Coronary artery (tissue), 2 donors: ENCODE measurements around the gene SLC44A3.

Experiments
- DNase-seq: peaks from one replicate; pipeline ENCODE4 v3.0.0-alpha.2; 2017; ENCODE audit warnings: low spot score
- H3K27ac ChIP-seq, 2 donors: fragments of 200-600 bp; sonication (generic); one replicate each; pipeline ENCODE4 v1.5.1; 2016 to 2019
- H3K4me3 ChIP-seq: fragments of 200-600 bp; sonication (generic); 2 replicates; pipeline ENCODE4 v1.5.1; 2016; ENCODE audit warnings: mild to moderate bottlenecking, moderate library complexity
- TF ChIP-seq, protein P1 (sequence below): fragments of 200-600 bp; sonication (generic); IDR thresholded peaks from one replicate; pipeline ENCODE4 v1.5.1; 2019; ENCODE audit warnings: antibody characterized with exemption

SLC44A3 gene

DNA sequence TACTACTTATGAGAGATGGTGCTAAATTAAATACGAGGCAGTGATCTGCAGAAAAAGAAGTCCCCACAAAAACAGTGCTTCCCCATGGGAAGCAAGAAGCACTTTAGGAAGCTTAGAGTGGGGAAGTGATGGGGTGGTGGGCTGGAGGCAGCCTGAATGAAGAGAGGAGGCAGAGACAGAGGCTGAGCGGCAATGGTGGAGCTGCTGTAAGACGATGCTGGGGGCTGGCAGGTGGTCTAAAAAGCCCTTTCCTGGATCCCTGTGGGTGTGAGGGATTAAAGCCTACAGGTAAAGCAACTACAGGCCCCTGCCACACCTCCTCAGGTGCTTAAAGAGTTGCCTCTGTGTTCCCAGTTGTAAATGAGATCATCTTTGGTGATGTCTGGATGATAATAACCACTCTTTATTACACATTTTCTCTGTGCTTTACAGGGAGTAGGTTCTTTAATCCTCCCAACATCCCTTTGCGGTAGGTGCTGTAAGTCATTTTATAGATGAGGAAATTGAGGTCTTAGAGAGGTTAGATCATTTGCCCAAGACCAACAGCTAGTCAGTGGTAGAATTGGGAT lies 67.5 kb downstream of the SLC44A3 start:
- TF ChIP-seq, protein P1, sequence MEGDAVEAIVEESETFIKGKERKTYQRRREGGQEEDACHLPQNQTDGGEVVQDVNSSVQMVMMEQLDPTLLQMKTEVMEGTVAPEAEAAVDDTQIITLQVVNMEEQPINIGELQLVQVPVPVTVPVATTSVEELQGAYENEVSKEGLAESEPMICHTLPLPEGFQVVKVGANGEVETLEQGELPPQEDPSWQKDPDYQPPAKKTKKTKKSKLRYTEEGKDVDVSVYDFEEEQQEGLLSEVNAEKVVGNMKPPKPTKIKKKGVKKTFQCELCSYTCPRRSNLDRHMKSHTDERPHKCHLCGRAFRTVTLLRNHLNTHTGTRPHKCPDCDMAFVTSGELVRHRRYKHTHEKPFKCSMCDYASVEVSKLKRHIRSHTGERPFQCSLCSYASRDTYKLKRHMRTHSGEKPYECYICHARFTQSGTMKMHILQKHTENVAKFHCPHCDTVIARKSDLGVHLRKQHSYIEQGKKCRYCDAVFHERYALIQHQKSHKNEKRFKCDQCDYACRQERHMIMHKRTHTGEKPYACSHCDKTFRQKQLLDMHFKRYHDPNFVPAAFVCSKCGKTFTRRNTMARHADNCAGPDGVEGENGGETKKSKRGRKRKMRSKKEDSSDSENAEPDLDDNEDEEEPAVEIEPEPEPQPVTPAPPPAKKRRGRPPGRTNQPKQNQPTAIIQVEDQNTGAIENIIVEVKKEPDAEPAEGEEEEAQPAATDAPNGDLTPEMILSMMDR, result no peak
- no peak for DNase-seq
- Histone ChIP-seq H3K4me3 (no peak overlapping the region), H3K27ac (no peak overlapping the region)

DNA sequence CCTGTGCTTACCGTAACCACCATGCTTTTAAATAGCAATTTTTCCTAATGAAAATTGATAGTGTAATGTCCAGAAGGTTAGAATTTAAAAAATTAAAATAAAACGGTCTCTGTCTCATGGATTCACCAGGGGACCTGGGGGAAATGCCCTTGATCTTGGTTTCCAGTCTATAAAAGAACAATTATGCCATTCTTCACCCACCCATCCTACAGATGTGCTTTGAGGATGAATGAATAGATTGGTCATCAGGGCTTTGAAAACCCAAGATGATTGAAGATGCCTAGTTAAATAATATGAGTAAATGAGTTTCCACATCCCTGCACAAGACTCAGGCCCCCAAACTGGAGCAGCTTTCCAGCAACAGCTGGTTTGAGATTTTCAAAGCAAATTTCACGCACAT lies 68.0 kb downstream of the SLC44A3 start:
- DNase-seq, result no peak
- no peak overlapping the region for H3K27ac ChIP-seq

DNA sequence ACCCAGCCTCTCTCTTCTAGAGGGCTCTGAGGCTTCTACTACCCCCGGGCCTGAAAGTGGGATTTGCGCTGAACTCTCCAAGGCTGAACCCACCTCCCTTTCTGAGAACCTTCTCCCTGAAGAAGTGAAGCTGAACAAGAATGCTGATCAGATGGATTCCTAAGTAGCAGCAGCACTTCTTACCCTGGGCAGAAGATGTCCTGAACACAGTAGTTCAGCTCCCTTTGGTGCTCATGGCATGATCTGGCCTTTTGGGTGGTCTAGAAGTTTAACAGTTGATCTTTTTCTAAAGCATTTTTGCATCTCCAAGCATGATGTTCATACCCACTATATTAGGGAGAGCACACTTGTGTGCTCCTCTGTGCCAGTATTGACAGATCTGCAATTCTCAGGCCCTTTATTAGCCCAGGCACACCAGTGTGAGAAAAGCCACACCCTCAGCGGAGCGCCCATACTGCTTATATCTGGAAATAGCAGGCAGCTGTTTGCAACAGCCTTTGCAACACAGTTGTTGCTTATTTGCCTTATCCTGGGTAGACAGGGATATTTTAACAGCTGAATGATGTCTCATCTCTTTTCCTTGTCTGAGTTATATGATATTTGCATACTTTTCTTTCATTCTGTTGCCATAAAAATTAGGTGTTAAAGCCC lies 72.6 kb downstream of the SLC44A3 start:
- H3K27ac ChIP-seq, result peak overlapping the region in 1 of 2 donors; percentile 20
- no peak for DNase-seq
- H3K4me3 ChIP-seq, result no peak overlapping the region
- TF ChIP-seq, protein P1, result no peak

More for the DNA sequence above, 68.0 kb downstream of the SLC44A3 start:
- TF ChIP-seq, protein P1, result no peak
- H3K4me3 ChIP-seq, result no peak overlapping the region

DNA sequence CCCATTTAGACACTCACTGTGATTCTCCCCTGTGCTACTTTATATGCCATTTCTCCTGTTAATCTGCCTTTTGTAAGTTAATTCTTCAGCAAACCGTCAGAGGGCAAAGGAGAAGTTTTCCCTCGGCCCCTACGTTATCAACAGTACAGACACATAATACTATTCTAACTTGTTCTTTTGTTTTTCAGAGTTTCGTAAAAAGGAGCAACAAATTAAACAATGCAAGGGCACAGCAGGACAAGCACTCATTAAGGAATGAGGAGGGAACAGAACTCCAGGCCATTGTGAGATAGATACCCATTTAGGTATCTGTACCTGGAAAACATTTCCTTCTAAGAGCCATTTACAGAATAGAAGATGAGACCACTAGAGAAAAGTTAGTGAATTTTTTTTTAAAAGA lies 74.5 kb downstream of the SLC44A3 start:
- H3K27ac ChIP-seq, result no peak overlapping the region
- no peak overlapping the region for H3K4me3 ChIP-seq
- DNase-seq, result no peak
- TF ChIP-seq, protein P1, result no peak

DNA sequence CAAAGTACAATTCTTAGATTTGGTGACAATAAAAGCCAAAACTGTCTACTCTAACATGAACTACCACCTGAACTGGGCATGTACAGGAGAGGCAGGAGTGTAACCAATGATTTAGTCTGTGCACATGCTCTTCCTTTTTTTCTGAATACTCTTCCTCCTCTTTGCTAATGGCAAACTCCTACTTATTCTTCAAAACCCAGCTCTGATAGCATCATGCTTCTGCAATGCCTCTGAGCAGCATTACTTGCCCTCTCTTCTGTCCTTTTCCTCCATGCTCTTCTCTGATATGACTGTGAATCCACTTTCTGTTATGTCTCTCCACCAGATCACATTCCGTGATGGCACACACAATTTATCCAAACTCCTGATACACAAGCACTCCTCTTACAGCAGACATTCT lies 75.4 kb downstream of the SLC44A3 start:
- no peak overlapping the region for H3K4me3 ChIP-seq
- H3K27ac ChIP-seq, result no peak overlapping the region
- TF ChIP-seq, protein P1, result no peak
- DNase-seq, result no peak

DNA sequence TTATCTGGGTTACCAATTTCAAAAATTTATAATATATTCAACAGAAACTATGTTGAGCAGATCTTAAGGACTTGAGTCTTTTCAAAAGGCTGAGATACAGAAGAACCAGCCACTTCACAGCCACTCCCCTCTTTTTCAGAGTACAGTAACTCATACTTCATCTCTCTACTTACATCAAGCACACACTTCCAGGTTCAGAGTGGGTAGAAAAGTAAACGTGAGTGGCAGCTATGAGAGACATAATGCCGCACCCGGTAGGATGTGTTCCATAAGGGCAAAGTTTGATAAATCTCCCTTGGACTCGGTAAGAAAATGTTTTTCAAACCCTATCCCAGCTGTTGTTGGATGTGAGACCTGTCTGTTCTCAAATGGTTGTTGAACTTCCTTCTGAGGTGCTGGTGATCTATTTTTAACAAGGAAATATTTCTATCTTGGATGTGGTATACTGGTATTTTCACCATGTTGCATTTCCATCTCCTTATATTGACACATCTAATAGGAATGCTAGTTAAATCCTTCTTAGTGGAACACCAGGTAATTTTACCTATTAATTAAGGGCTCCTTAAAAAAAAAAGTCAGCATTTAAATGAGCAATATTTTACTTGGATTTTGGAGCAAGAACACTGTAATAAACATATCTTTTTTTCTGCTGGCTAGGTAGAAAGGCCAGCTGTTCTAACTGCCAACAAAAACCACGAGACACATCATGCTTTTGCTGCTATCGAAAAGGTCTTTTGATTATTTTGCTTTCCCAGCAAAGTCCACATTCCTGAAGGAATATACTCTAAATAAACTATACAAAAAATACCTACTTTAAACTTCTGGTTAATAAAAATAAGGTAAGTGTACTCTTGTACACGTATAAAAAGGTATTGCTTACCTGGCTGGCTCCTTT lies 78.6 kb downstream of the SLC44A3 start:
- no peak overlapping the region for H3K4me3 ChIP-seq
- H3K27ac ChIP-seq, result peak overlapping the region; percentile 45 to 66
- TF ChIP-seq, protein P1, result no peak
- no peak for DNase-seq
